Neuron (in vitro differentiated cells): Measurements from ENCODE around the gene FBXO4.

Experiments
- H2AFZ ChIP-seq: one replicate; pipeline ENCODE4 v1.6.1; 2013; ENCODE audit warnings: low read depth, mild to moderate bottlenecking, inconsistent platforms, low read length, moderate library complexity
- H3K27me3 ChIP-seq: one replicate; pipeline ENCODE4 v1.6.1; 2013; ENCODE audit warnings: low read length; ENCODE audit not compliant: insufficient read depth
- H3K36me3 ChIP-seq: one replicate; pipeline ENCODE4 v1.6.1; 2013; ENCODE audit warnings: low read length; ENCODE audit not compliant: insufficient read depth
- H3K4me1 ChIP-seq: one replicate; pipeline ENCODE4 v1.6.1; 2013; ENCODE audit warnings: low read length; ENCODE audit not compliant: insufficient read depth
- H3K4me3 ChIP-seq: 2 replicates; pipeline ENCODE4 v1.5.1; 2013; ENCODE audit warnings: mild to moderate bottlenecking, low read length, moderate library complexity
- H3K9me3 ChIP-seq: one replicate; pipeline ENCODE4 v1.6.1; 2013; ENCODE audit warnings: low read length

FBXO4 gene, protein sequence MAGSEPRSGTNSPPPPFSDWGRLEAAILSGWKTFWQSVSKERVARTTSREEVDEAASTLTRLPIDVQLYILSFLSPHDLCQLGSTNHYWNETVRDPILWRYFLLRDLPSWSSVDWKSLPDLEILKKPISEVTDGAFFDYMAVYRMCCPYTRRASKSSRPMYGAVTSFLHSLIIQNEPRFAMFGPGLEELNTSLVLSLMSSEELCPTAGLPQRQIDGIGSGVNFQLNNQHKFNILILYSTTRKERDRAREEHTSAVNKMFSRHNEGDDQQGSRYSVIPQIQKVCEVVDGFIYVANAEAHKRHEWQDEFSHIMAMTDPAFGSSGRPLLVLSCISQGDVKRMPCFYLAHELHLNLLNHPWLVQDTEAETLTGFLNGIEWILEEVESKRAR

DNA sequence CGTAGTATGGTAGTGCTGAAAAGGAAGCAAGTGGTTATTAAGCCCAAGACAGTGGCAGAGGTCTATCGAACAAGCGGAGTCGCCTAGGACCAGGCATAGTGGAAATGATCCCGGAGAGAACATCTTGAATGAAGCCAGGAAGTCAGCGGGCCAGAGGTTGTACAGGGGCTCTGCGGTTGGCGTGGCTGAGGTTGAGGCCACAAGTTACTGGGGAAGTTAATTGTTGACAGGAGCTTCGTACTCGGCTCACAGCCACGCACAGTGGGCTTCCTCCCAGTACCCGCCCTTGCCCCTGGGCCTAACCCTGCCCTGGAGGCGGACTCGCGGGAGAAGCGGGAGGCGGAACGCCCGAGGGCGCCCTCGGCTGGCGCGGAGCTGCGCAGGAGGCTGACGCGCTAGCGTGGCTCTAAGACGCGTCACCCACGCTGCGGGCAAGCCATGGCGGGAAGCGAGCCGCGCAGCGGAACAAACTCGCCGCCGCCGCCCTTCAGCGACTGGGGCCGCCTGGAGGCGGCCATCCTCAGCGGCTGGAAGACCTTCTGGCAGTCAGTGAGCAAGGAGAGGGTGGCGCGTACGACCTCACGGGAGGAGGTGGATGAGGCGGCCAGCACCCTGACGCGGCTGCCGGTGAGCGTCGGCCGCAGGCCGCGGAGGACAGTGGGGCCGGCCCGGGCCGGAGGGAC is at the start of gene FBXO4:
TSS of gene FBXO4 (plus strand) at position 410 of the 683 bp plus-strand sequence. CDS start at position 439, 29 bp downstream.
- no peaks in the 10 kb centered on the region for H3K27me3 ChIP-seq
- no peak within 1 kb of the TSS for H2AFZ ChIP-seq
- H3K36me3 ChIP-seq = peaks cover 12% of the 10 kb centered on the region
- H3K9me3 ChIP-seq = peaks cover 3% of the 10 kb centered on the region
- no peaks in the 10 kb centered on the region for H3K4me1 ChIP-seq
- no peak within 1 kb of the TSS for H3K4me3 ChIP-seq

DNA sequence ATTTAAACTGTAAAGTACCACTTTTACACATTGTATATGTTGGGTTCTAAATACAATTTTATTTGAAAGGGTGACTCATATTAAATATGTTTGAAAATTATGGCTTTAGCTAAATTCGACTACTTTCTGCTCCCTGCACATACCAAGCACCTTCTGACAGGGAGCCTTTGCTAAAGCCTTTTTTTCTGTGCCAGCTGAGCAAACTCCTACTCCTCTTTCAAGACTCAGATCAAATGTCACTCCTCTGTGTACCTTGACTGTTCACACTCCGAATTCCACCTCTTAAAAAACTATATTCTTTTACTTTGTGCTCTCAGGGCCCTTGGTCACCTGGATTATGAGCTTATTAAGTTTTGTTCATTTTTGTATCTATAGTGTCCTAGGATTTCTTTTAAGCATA is 48.4 kb upstream of the FBXO4 start:
- no peaks in the 10 kb centered on the region for H3K36me3 ChIP-seq
- no peak overlapping the region for H3K4me3 ChIP-seq
- no peaks in the 10 kb centered on the region for H3K9me3 ChIP-seq
- no peaks in the 10 kb centered on the region for H3K4me1 ChIP-seq
- H2AFZ ChIP-seq = no peak overlapping the region
- H3K27me3 ChIP-seq = no peaks in the 10 kb centered on the region

DNA sequence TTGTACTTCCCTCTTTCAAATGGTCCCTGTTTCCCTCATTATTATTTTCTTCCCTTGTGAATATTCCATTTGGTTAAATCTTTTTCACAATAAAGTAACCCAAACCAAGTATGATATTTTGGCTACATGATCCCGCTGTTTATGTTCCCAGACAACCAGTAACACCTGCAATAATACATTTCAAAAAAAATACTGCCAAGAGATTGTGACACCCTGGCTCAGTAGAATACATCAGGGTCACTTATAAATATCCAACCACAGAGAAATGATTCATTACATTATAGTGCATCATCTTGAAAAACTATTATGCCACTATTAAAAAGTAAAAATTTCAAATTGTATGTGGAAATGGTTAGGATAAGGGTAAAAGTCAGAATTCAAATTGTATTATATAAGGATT is 47.7 kb upstream of the FBXO4 start:
- H3K27me3 ChIP-seq = no peaks in the 10 kb centered on the region

DNA sequence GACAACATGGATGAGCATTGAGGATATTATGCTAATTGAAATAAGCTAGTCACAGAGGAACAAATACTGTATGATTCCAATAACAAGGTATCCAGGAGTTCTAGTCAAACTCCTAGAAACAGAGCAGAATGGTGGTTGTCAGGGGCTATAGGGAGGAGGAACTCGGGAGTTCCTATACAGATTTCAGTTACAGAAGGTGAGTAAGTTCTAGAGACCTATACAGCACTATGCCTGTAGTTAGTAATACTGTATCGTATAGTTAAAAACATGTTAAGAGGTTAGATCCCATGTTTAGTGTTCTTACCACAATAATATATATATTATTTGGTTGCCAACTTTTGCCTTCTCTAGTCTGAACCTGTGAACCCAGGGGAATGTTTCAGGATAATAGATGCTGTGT is 46.9 kb upstream of the FBXO4 start:
- Histone ChIP-seq H3K9me3 (no peaks in the 10 kb centered on the region), H2AFZ (no peak overlapping the region), H3K27me3 (no peaks in the 10 kb centered on the region), H3K4me3 (no peak overlapping the region), H3K4me1 (no peaks in the 10 kb centered on the region), H3K36me3 (no peaks in the 10 kb centered on the region)

More for the DNA sequence above, 47.7 kb upstream of the FBXO4 start:
- Histone ChIP-seq H3K4me1 (no peaks in the 10 kb centered on the region), H2AFZ (no peak overlapping the region), H3K9me3 (no peaks in the 10 kb centered on the region), H3K36me3 (no peaks in the 10 kb centered on the region), H3K4me3 (no peak overlapping the region)

DNA sequence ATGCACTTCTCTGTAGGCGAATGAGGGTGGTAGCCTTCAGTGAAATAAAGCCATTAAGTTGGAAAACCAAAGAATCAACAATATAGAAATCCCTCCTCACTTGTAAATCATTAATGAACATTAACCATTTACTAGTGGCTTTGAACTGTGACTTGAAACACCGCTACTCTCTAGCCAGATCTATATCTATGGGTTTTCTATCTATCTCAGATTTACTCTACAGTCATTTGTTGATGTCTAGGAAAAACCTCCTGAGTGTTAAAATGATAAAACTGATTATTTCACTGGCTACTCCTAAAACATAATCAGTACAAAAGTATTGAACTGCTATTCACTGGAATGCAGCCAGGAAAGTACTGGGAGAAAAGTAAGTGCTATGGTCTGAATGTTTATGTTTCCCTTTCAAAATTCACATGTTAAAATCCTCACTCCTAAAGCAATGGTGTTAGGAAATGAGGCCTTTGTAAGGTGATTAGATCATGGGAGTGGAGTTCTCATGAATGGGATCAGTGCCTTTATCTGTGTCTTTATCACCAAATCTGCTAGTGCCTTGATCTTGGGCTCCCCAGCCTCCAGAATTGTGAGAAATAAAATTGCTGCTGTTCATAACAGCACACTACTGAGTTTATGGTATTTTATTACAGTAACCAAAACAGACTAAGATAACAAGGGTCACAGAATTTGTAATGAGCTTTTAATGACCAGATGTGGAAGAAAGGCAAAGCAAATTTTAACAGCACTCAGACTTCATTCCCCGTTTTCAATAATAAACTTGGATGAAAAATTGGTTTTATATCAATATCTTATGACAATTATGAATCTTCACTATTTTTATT is 46.2 kb upstream of the FBXO4 start:
- H2AFZ ChIP-seq = no peak overlapping the region
- no peak overlapping the region for H3K4me3 ChIP-seq
- H3K4me1 ChIP-seq = no peaks in the 10 kb centered on the region
- H3K9me3 ChIP-seq = no peaks in the 10 kb centered on the region
- H3K36me3 ChIP-seq = no peaks in the 10 kb centered on the region
- H3K27me3 ChIP-seq = no peaks in the 10 kb centered on the region

DNA sequence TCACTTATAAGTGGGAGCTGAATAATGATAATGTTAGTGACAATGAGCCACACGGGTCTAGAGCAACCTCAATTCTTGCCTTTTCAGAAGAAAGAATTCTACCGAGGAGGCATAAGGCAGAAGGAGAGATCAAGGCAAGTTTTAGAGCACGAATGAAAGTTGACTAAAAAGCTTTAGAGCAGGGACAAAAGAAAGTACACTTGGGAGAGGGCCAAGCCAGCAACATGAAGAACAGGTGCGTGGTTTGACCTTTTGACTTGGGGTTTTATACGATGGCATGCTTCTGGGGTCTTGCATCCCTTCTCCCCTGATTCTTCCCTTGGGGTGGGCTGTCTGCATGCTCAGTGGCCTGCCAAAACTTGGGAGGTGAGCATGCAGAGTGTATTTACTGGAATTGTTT is 42.3 kb upstream of the FBXO4 start:
- no peaks in the 10 kb centered on the region for H3K4me1 ChIP-seq
- no peak overlapping the region for H3K4me3 ChIP-seq
- H3K9me3 ChIP-seq = no peaks in the 10 kb centered on the region
- no peaks in the 10 kb centered on the region for H3K36me3 ChIP-seq
- no peak overlapping the region for H2AFZ ChIP-seq
- H3K27me3 ChIP-seq = no peaks in the 10 kb centered on the region

DNA sequence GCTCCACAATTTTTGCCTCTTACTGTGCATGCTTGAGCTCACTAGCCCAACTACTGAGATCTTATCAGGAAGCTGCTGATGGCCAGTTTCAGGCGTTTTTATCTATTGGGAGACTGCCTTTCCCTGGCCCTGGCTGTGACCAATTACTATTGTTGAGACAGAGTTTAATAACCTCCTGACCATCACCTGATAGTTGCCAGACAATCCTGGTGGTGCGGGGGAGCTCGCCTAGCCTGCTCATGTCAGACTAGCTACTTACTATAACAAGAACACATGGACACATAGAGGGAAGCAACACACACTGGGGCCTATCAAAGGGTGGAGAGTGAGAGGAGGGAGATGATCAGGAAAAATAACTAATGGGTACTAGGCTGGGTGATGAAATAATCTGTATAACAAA is 41.8 kb upstream of the FBXO4 start:
- H3K9me3 ChIP-seq = no peaks in the 10 kb centered on the region
- H3K27me3 ChIP-seq = no peaks in the 10 kb centered on the region
- no peak overlapping the region for H3K4me3 ChIP-seq
- H3K4me1 ChIP-seq = no peaks in the 10 kb centered on the region
- no peak overlapping the region for H2AFZ ChIP-seq
- H3K36me3 ChIP-seq = no peaks in the 10 kb centered on the region

DNA sequence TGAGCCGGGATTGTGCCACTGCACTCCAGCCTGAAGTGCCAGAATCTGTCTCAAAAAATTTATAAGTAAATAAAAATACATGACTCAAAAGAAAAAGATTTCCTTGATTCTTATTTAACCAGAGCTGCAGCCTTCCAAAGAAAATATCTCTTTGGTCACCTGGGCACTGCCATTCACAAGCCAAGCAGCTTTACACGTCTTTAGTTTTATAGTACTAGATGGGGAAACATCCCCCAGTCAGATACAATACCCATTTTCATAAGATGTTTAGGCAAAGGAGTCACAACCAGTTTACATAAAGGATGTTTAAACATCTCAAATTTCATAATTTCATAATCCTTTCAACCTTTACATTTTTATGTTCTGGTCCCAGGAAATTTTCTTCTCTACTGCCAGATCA is 41.1 kb upstream of the FBXO4 start:
- Histone ChIP-seq H3K9me3 (no peaks in the 10 kb centered on the region), H3K4me3 (no peak overlapping the region), H3K4me1 (no peaks in the 10 kb centered on the region), H3K27me3 (no peaks in the 10 kb centered on the region), H2AFZ (no peak overlapping the region), H3K36me3 (no peaks in the 10 kb centered on the region)

DNA sequence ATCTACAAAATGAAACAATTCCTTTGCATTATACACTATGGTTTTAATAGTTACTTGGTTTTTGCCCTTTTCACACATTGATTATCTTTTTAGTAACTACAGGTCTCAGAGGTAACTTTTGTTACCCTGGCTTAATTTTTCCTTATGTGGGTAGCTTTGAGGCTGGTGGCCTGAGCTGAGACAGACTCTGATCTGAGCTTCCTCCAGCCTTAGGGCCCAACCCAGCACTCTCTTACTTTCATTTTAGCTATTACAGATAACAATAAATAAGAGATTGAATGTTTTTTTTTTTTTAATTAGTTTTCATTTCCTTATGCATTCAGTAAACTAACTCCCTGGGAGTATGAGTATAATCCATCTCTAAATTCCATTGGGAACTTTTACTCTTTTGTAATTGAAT is 39.8 kb upstream of the FBXO4 start:
- H3K36me3 ChIP-seq = no peaks in the 10 kb centered on the region
- H3K27me3 ChIP-seq = peaks cover 3% of the 10 kb centered on the region
- no peaks in the 10 kb centered on the region for H3K9me3 ChIP-seq
- H2AFZ ChIP-seq = no peak overlapping the region
- no peak overlapping the region for H3K4me3 ChIP-seq
- no peaks in the 10 kb centered on the region for H3K4me1 ChIP-seq

DNA sequence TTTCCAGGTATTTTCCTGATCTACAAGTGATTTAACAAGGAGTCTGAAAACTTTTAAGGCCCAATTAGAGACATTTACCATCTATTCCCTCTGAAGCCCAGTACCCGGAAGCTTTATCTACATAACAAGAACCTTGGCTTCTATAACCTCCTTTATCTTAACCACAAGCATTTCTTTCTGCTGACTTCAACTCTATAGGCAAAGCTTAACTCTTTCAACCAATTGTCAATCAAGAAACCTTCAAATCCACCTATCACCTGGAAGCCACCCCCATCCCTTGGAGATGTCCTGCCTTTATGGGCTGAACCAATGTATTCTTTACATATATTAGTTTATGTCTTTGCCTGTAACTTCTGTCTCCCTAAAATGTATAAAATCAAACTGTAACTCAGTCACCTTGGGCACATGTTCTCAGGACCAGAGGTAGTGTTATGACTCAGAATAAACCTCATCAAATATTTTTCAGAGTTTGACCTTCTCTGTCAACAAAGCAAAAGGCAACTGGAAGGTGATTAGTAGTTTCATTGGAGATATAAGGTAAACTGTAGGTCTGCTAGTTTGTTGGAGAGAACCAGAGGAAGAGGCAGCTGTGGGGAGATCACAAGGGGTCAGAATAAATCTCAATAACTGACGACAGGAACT is 33.9 kb upstream of the FBXO4 start:
- H3K4me1 ChIP-seq = no peaks in the 10 kb centered on the region
- H3K27me3 ChIP-seq = peaks cover 8% of the 10 kb centered on the region
- H2AFZ ChIP-seq = no peak overlapping the region
- H3K4me3 ChIP-seq = no peak overlapping the region
- no peaks in the 10 kb centered on the region for H3K36me3 ChIP-seq
- no peaks in the 10 kb centered on the region for H3K9me3 ChIP-seq

DNA sequence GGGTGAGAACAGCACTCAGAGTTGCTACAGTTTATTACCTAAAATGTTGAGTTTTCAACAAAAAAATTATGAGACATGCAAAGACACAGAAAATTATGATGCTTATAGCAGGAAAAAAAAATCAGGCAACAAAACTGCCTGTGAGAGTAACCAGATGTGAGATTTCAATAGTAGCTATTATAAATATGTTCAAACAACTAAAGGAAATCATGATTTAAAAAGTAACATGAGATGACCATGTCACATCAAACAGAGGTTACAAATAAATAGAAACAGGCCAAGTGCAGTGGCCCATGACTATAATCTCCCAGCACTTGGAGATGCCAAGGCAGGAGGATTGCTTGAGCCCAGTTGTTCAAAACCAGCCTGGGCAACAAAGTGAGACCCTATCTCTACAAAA is 33.0 kb upstream of the FBXO4 start:
- peaks cover 8% of the 10 kb centered on the region for H3K27me3 ChIP-seq
- no peaks in the 10 kb centered on the region for H3K9me3 ChIP-seq
- no peak overlapping the region for H2AFZ ChIP-seq
- no peaks in the 10 kb centered on the region for H3K36me3 ChIP-seq
- H3K4me3 ChIP-seq = no peak overlapping the region
- no peaks in the 10 kb centered on the region for H3K4me1 ChIP-seq

DNA sequence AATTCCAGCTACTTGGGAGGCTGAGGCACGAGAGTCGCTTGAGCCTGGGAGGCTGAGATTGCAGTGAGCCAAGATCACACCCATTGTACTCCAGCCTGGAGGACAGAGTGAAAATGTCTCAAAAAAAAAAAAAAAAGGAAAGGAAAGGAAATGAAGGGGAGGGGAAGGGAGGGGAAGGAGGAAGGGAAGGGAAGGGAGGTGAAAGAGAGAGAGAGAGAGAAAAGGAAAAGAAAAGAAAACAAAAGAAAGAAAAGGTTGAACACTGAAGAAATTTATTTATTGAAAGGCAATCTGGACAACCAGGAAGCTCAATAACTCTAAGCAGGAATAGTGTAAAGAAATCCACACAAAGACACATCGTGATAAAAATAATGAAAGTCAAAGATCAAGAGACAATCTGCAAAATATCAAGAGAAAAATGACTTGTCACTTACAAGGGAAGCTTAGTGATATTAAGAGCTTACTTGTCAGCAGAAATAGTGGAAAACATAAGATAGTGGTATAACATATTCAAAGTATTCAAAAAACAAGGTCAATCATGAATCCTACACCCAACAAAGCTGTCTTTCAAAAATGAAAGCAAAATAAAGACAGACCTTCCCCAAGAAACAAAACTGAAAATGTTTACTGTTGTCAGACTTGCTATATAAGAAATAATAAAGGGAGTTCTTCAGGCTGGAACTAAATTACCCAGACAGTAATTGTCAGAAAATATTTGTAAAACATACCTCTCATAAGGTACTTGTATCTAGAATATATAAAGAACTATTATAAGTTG is 31.8 kb upstream of the FBXO4 start:
- no peaks in the 10 kb centered on the region for H3K4me1 ChIP-seq
- no peak overlapping the region for H3K4me3 ChIP-seq
- H2AFZ ChIP-seq = no peak overlapping the region
- no peaks in the 10 kb centered on the region for H3K36me3 ChIP-seq
- H3K9me3 ChIP-seq = no peaks in the 10 kb centered on the region
- H3K27me3 ChIP-seq = peaks cover 12% of the 10 kb centered on the region
